Stimulated activated CD8-positive, alpha-beta memory T cell treated with anti-CD3 and anti-CD28 coated beads, Interleukin-7, amount 100 ng/mL, for 1 hour (primary cell): ENCODE results near the gene TBX2.
"Not testable (repeated sequence)": the region's sequence is repeated elsewhere in the genome, so short reads cannot be mapped to it uniquely, and the experiment has no call there.

ENCODE experiments used
- DNase-seq, 2 donors: peaks; one replicate each; pipeline ENCODE4 v3.0.0-alpha.2; 2020; ENCODE audit warnings: low read depth in 2 of 2

Gene TBX2

GRCh38 chr17:61399131-61400065, at the start of gene TBX2:
Gene TBX2 (plus strand): TSS chr17:61399843. CDS start chr17:61400177, 334 bp downstream.
- no peak for DNase-seq

- DNase-seq: no peak
Observed at GRCh38 chr17:61351745-61352407, 47.8 kb upstream of the TBX2 start.

GRCh38 chr17:61352408-61352770, 47.3 kb upstream of the TBX2 start:
- no peak for DNase-seq

GRCh38 chr17:61352781-61353491, 46.7 kb upstream of the TBX2 start:
- DNase-seq: no peak

GRCh38 chr17:61353615-61354014, 46.0 kb upstream of the TBX2 start:
- DNase-seq: no peak

GRCh38 chr17:61354895-61355874, 44.5 kb upstream of the TBX2 start:
- no peak for DNase-seq

- DNase-seq: not testable (repeated sequence)
Observed at GRCh38 chr17:61357061-61357460, 42.6 kb upstream of the TBX2 start.

- DNase-seq: not testable (repeated sequence)
Observed at GRCh38 chr17:61359513-61359912, 40.1 kb upstream of the TBX2 start.

- no peak for DNase-seq
Observed at GRCh38 chr17:61360318-61360943, 39.2 kb upstream of the TBX2 start.

GRCh38 chr17:61361084-61361483, 38.6 kb upstream of the TBX2 start:
- no peak for DNase-seq

GRCh38 chr17:61362396-61362795, 37.2 kb upstream of the TBX2 start:
- DNase-seq: no peak

- DNase-seq: no peak
Observed at GRCh38 chr17:61362852-61363600, 36.6 kb upstream of the TBX2 start.

GRCh38 chr17:61363601-61364462, 35.8 kb upstream of the TBX2 start:
- no peak for DNase-seq

GRCh38 chr17:61364463-61364846, 35.2 kb upstream of the TBX2 start:
- no peak for DNase-seq

- DNase-seq: no peak
Observed at GRCh38 chr17:61366076-61366714, 33.4 kb upstream of the TBX2 start.

GRCh38 chr17:61366715-61367413, 32.8 kb upstream of the TBX2 start:
- no peak for DNase-seq

- no peak for DNase-seq
Observed at GRCh38 chr17:61368049-61368831, 31.4 kb upstream of the TBX2 start.
